SK-N-MC (cell line): ENCODE data around the gene ZNF423.

Experiments used
- DNase-seq: peaks from one replicate; pipeline ENCODE4 v3.0.0-alpha.2; 2011; ENCODE audit warnings: low read depth, low spot score
- H3K27ac ChIP-seq: fragments of 200-600 bp; sonication (generic); 2 replicates; pipeline ENCODE4 v1.5.1; 2016; ENCODE audit warnings: mixed run types
- H3K36me3 ChIP-seq: fragments of 200-600 bp; sonication (generic); 2 replicates; pipeline ENCODE4 v1.6.1; 2017; ENCODE audit warnings: antibody characterized with exemption, low read length, mixed read lengths; ENCODE audit not compliant: insufficient read depth
- H3K4me3 ChIP-seq: fragments of 200-600 bp; sonication (generic); 2 replicates; pipeline ENCODE4 v1.5.1; 2016
- H3K9ac ChIP-seq: fragments of 200-600 bp; sonication (generic); 2 replicates; pipeline ENCODE4 v1.8.0; 2017; ENCODE audit warnings: mixed run types, mixed read lengths; ENCODE audit not compliant: insufficient read length
- H3K9me3 ChIP-seq: fragments of 200-600 bp; sonication (generic); 2 replicates; pipeline ENCODE4 v1.6.1; 2017; ENCODE audit warnings: low read depth, mild to moderate bottlenecking, antibody characterized with exemption, low read length, moderate library complexity, mixed read lengths
- EZH2 ChIP-seq: fragments of 200-600 bp; sonication (generic); IDR thresholded peaks from one replicate; pipeline ENCODE4 v1.6.1; 2017; ENCODE audit warnings: antibody characterized with exemption
- FOXP2 ChIP-seq: optimal IDR thresholded peaks from 2 replicates; pipeline ENCODE3; 2011; ENCODE audit warnings: mild to moderate bottlenecking, moderate library complexity; ENCODE audit not compliant: insufficient read depth; ENCODE audit errors: extremely low read length, control extremely low read depth
- POLR2AphosphoS5 ChIP-seq: IDR thresholded peaks from 2 replicates; pipeline ENCODE4 v1.6.1; 2012; ENCODE audit warnings: mild to moderate bottlenecking, low read depth, low read length, borderline replicate concordance

ZNF423 gene

DNA sequence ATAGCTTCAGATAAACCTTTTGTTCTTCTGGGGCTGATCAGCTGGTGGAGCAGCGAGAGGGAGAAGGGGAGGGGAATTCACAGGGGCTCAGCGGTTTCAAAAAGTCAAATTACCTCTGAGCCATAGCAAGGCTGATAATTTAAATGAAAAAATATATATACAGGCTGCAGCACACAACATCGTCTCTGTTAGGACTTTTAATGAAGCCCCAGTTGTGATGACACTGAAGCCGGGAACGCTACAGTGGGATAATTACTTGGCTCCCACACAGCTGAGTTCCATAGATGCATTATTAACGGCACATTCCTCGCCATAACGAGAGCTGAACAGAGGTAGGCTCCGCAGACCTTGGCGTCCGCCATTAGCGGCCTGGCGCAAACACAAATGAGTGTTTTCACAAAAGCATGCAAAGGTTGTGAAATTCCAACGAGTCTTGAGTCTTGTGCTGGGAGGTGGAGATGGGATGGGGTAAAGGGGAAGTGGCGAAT lies 266.3 kb downstream of the ZNF423 start:
- Histone ChIP-seq H3K9me3 (no peaks in the 10 kb centered on the region), H3K4me3 (no peak overlapping the region), H3K27ac (no peak overlapping the region), H3K9ac (no peak overlapping the region), H3K36me3 (no peaks in the 10 kb centered on the region)
- no peak for DNase-seq
- no peak for TF ChIP-seq FOXP2

DNA sequence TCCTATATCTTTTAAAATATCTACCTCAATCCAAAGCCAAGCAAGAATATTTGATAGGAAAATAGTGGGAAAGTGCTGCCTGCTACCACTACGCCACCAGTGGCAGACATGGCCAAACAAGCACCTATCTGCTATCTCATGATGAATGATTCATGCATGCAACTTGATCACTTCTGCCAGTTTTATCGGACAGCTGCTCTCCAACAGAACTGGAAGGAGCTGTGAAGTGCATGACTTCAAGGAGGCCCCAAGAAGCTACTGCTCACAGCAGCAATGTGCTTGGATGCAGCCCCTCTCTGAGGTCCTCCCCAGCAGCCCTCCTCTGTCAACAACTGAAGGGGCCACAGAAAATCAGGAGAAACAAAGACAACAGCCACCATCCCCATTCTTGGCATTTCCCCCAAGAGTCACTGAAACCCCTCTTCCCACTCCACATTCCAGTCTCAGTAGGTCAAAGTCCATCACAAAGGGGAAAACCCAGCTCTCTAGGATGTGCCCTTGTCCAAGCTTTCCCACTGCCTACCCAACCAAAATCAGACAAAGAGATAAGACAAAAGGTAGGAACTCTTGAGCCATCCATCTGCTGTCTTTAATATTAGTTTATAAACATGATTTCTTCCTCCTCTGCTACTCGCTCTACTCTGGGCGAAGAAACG lies 267.1 kb downstream of the ZNF423 start:
- no peak for DNase-seq
- Histone ChIP-seq H3K9ac (no peak overlapping the region), H3K4me3 (no peak overlapping the region), H3K27ac (no peak overlapping the region), H3K36me3 (no peaks in the 10 kb centered on the region), H3K9me3 (no peaks in the 10 kb centered on the region)
- TF ChIP-seq FOXP2, result no peak
- TF ChIP-seq POLR2AphosphoS5, result no peak
- no peak for TF ChIP-seq EZH2

DNA sequence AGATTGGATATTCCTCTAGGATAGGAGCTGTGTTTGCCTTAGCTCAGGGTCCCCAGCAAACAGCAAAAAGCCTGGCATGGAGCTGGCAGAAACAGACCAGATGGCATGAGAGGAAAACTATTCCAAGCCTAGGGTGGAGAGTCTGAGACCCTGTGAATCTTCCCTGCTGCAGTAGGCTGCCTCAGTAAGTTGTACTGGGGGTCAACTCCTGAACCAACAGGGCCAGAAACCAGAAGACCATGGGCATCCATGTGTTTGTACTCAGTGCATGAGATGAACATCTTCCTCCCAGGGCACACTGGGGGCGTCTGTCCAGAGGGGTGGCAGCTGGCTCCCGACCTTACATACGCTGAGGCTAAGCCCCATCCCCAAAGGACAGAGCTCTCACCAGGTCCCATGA lies 267.9 kb downstream of the ZNF423 start:
- no peak for TF ChIP-seq POLR2AphosphoS5
- no peaks in the 10 kb centered on the region for H3K9me3 ChIP-seq
- no peak overlapping the region for H3K27ac ChIP-seq
- no peak for DNase-seq
- no peak overlapping the region for H3K4me3 ChIP-seq
- H3K9ac ChIP-seq, result no peak overlapping the region
- H3K36me3 ChIP-seq, result no peaks in the 10 kb centered on the region

DNA sequence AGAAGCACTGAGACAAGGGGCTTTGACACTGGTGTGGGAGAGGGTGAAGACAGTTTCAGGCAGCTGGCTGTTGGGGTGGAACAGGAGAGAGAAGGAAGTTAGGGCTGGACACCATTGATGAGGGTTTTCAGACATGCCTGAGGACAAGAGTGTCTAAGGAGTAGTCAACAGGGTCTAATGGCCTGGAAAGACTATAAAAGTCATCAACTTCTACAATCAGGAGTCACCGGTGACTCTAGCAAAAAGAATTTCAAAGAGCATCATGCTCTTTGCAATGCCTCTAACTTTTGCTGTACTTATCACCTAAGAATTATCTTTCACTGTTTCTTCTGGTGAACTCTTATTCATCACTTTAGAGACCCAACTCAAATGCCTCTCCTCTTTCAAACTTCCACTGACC lies 268.4 kb downstream of the ZNF423 start:
- no peak for TF ChIP-seq EZH2
- TF ChIP-seq FOXP2, result no peak
- TF ChIP-seq POLR2AphosphoS5, result no peak
- no peak overlapping the region for H3K9ac ChIP-seq
- no peak overlapping the region for H3K4me3 ChIP-seq
- no peak overlapping the region for H3K27ac ChIP-seq
- no peaks in the 10 kb centered on the region for H3K36me3 ChIP-seq
- no peaks in the 10 kb centered on the region for H3K9me3 ChIP-seq
- DNase-seq, result no peak

DNA sequence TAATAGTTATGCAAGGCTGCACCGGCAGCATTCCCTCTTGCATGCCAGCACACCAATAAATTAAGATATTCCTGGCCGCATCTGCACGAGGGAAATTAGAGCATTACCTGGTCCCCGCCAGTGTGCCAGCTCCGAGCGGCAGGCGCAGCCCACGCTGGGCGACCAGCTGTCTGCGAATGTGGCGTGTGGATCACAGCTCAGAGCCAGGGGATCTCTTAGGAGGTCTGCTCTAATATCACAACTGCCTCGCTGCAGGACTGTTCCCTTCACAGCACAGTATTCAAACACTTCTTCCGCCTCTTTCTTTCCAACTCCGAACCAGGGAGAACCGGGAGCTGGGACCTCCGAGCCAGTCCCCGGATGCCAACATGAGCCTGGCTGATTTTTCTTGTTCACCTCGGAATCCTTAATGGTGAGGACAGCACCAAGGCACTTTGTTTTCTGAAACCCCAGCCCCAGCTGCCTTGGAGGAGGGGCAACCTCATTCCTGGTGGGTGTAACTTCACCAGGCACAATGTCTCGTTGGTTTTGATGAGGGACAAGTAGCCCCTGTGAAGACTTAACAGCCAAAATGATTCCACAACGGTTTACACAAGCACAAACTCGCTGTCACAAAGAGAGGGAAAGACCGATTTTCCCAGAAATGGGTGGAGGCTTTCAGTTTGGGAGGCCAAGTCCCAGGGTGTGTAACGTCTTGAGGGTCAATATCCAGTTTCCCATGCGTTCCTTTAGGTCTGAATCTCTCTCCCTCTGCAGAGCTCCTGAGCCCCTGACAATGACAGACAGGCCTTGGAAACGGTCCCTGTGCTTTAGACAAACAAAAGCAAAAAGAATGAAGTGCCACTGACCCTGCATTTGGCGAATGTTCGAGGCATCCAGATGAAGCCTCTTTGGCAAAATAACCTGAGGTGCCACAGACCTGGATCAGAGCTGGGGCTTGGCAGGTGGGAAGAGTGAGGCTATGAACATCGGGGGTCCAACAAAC lies 269.2 kb downstream of the ZNF423 start:
- DNase-seq, result no peak
- no peak overlapping the region for H3K27ac ChIP-seq
- TF ChIP-seq EZH2, result no peak
- TF ChIP-seq FOXP2, result no peak
- TF ChIP-seq POLR2AphosphoS5, result no peak

DNA sequence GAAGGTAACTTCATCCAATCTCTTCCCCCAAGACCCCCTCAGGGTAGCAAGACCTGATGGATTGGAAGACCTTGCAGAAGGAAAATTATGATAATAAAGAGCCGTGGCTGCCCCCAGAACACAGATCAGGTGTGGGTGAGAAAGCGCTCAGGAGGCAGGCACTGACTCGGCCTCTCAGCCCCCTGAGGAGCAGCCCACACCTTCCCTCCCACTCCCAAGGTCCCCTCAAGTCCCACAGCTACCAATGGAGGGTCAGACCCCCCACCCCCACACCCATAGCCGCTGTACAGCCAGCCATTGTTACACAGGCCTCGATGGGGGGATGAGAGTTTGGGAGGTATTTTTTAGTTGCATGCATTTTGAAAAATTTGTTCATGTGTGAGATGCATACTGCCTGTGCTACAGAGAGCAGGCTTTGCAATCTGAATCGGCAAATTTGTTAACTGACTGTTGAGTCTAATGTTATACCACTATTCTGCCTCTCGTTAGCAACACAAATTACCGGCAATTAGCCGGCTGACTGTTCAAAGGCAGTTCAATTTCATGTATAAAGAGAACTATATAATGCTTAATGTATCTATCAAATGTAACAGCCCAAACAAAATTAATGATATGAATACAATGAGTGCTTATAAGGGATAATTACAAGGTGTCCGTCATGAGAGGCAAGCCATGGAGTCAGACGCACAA lies 270.6 kb downstream of the ZNF423 start:
- no peaks in the 10 kb centered on the region for H3K36me3 ChIP-seq
- H3K4me3 ChIP-seq, result no peak overlapping the region
- H3K9ac ChIP-seq, result no peak overlapping the region
- H3K9me3 ChIP-seq, result no peaks in the 10 kb centered on the region
- TF ChIP-seq POLR2AphosphoS5, result no peak
- no peak for TF ChIP-seq EZH2
- no peak for TF ChIP-seq FOXP2
- no peak for DNase-seq
- H3K27ac ChIP-seq, result no peak overlapping the region

More for the DNA sequence above, 269.2 kb downstream of the ZNF423 start:
- H3K9me3 ChIP-seq, result no peaks in the 10 kb centered on the region
- no peak overlapping the region for H3K4me3 ChIP-seq
- H3K36me3 ChIP-seq, result no peaks in the 10 kb centered on the region
- H3K9ac ChIP-seq, result no peak overlapping the region

DNA sequence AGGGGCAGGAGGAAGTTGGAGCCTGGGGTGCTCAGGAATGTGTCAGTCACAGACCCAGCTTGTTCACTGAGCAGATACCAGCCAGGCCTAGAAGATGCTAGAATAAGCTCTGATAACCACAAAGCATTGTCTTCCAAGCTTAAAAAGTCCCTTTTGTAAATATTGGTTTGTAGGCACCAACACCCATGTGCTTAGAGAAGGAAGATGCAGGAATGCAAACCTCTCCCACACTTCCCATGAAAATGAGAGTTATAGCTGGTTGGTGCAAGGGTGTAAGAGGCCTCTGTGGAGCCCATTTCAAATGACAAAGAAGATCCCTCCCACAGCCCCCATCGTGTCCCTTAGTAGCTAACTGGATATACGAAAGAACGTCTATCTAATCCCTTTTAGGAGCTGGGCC lies 272.0 kb downstream of the ZNF423 start:
- DNase-seq, result no peak
- H3K9me3 ChIP-seq, result no peaks in the 10 kb centered on the region

DNA sequence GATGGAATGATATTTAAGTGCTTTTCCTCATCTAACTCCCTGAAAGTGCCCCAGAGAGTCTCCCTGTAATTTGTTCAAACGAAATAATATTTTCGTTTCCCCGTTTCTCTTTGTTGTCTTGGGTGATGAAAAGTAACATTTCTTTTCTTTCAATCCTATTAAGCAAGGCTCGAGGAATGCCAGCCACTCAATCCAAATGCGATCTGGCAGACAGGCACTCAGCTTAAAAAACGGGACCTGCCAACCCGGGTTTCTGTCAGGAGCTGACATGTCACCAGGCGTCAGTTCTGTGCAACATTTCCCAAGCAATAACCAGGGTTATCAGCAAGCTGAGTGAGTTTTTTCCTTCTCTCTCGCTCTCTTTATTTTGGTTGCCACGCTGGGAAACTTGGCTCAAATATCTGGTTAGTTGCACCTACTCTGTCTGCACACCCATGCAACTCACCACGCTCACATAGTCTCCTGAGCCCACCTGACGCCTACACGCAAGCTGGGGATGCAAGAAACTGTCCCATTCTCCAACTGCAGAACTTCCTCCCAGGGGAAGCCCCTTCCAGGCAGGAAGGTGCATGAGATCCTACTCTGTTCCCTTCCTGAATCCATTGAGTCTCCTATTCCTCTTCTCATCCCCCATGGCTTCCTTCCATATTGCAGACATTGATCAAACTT lies 274.1 kb downstream of the ZNF423 start:
- no peak overlapping the region for H3K4me3 ChIP-seq
- H3K9me3 ChIP-seq, result no peaks in the 10 kb centered on the region
- no peak overlapping the region for H3K27ac ChIP-seq
- H3K9ac ChIP-seq, result no peak overlapping the region
- TF ChIP-seq FOXP2 (no peak), POLR2AphosphoS5 (no peak), EZH2 (no peak)
- DNase-seq, result no peak
- H3K36me3 ChIP-seq, result no peaks in the 10 kb centered on the region

More for the DNA sequence above, 272.0 kb downstream of the ZNF423 start:
- Histone ChIP-seq H3K36me3 (no peaks in the 10 kb centered on the region), H3K9ac (no peak overlapping the region), H3K27ac (no peak overlapping the region), H3K4me3 (no peak overlapping the region)
- TF ChIP-seq FOXP2 (no peak), POLR2AphosphoS5 (no peak), EZH2 (no peak)
